ENCODE data around the gene BPIFB2.
"Not testable (repeated sequence)": the region's sequence is repeated elsewhere in the genome, so short reads cannot be mapped to it uniquely, and the experiment has no call there.

BPIFB2 gene, protein sequence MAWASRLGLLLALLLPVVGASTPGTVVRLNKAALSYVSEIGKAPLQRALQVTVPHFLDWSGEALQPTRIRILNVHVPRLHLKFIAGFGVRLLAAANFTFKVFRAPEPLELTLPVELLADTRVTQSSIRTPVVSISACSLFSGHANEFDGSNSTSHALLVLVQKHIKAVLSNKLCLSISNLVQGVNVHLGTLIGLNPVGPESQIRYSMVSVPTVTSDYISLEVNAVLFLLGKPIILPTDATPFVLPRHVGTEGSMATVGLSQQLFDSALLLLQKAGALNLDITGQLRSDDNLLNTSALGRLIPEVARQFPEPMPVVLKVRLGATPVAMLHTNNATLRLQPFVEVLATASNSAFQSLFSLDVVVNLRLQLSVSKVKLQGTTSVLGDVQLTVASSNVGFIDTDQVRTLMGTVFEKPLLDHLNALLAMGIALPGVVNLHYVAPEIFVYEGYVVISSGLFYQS

DNA sequence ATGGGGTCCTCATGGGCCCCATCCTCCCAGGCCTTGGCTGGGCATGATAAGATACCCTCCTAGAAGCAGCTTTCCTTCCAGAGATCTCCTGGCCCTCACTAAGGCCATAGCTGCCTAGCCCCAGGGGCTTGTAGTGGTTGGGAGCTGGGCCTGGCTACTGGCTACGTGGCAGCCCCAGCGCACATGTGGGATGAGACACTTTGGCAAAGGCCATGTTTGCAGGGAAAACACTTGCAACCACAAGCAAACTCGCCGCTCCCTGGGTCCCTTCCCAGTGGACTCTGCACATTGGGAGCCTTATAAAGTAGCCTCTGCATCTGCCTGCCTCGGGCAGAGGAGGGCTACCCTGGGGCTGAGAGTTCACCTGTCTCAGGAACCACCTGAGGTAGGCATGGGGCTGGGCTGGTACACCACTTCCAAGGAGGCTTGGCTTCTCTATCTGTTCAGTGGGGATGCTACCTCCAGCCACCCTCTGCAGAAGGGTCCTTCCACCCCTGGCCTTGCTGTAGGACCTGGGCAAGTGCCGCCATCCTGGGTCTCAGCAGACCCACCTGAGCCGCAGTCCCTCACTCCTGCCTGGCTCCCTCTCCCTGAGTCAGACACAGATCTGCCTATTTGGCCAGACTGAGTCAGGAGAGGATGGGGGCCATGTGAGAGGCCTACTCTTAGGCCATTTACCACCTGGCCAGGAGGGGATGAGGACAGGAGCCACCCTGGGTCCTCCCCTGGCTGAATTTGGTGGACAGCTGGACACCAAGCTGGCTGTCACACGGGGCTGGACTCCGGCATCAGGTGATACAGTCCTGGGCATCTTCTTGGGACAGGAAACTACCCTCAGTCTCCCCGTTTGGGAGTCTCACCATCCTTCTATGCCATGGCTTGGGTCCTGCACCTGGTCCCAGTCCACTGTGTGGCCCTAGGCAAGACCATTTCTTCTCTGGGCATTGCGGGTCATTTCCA, at the start of gene BPIFB2:
BPIFB2 (plus strand) TSS at position 329 of the 960 bp plus-strand sequence. CDS start 871 bp downstream, outside the sequence.
- no peak for DNase-seq (ENCODE audit: low read depth)

DNA sequence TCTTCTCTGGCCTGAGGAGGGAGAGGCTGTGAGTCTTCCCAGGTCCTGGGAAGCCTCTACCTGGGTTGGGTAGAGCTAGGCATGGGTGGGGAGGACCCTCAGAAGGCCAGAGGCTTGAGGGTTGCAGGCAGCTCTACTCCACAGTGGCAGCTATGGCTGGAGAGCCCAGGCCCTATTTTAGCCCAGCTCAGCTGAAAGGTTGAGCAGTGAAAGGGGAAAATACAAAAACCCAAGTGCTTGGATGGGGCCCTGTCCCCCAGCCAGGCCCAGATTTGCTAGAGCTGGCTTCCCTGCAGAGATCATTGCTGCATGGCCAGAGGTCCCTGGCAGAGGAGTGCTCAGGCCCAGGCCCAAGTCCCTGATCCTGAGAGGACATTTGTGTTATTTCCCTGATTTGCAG, 48.9 kb upstream of the BPIFB2 start:
- DNase-seq (ENCODE audit: low read depth): no peak

DNA sequence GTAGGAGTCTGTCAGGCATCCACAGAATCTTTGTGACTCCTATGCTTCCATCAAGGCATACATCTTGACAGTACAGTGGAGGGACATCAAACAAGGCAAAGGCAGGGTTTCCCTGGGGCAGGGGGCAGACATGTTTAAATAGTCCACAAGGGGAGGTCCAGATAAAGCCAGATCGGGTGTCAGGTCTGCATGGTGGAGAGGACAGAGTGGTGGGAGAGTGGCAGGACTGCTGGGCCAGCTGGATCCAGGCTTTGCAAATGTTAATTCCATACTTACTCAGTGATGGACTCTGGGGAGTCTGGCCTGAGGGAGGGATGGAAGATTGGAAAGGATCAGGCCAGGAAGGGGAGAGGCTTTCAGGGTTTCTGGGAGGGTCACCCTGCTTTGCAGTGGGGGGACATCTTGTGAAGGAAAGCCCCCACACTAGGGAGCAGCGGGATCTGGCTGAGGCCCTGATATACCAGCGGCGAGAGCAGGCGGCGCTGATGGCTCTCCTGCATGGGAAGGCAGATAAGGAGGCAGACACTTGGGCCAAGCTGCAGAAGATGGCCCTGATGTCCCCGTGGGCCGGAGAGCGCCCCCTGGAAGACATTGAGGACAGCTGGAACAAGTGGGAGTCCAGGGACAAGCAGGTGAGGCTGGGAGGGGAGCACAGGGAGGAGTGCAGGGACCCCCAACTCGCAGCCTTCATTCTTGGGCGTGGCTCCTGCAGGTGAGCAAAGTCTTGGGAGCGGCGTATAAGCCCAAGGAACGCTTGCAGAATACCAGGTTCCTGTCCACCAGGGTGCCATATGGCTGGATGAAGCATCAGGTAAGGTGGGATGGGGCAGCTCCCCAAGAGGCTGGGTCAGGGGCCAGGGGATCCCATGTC, 47.9 kb upstream of the BPIFB2 start:
- DNase-seq (ENCODE audit: low read depth): no peak

DNA sequence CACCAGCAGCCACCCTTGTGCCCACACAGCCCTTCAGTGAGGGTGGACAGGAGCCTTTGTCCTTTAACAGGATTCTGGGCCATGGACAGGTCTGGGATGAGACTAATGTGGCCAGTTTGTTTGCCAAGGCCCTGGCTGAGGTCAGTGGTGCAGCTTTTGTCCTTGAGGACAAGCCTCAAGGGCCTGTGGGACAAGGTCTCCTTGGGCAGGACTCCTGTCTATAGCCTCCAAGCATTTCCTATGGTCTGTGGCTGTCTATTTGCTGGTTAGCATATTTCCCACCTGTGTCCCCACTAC, 47.3 kb upstream of the BPIFB2 start:
- DNase-seq (ENCODE audit: low read depth): no peak

DNA sequence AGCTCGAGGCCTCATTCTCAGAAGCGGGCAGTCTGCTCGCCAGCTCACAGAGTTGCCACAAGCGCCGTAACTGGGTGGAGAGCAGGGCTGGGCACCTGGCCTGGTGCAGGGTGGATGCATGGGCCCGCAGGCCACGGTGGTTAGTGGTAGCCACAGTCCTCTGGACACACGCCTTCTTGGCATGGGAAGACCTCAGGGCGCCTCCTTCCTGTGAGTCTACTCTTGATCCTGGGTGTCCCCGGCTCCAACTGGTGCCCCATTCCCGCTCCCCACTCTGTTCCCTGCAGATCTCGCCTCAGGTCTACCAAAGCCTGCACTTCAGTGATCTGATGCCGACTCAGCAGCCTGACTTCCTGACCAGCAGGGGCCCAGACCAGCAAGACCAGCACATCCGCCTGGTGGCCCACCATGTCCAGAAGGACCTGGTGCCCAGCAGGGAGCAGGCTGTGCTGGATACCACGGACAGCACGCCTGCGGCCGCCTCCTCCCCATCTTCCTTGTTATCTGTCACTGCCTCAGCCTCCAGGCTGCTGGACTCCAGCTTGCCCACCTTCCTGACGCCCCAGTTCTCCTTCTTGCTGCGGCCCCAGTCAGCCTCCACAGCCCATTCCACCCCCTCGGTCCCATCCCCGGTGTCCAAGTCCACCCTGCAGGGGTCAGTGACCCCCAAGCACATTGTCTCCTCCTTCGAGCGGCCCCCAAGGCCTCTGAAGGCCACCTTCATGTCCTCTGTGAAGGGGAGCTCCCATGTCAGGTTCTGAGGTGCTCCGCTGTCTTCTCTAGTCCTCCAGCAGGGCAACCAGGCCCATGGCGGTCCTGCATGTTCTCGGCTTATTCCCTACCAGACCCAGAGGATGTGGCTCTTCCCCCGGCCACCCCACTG, 46.4 kb upstream of the BPIFB2 start:
- no peak for DNase-seq (ENCODE audit: low read depth)

DNA sequence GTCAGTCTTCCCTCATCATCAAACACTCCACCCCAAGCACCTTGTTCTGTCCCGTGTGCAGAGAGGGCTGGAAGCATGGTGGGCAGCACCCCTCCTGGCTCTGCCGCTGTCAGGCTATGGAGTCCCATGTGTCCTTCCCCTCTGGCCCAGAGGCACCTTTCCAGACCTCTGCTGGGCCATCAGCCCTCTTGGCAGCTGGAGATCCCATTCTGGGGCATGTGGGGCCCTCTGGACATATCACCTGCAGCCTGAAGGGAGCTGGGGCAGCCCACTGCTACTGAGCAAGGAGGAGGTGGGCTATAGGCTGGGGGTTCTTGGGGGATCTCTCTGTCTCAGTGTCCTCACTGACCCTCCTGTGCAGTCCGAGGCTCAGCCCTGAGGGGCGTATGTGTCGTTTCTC, 45.5 kb upstream of the BPIFB2 start:
- DNase-seq (ENCODE audit: low read depth): no peak

DNA sequence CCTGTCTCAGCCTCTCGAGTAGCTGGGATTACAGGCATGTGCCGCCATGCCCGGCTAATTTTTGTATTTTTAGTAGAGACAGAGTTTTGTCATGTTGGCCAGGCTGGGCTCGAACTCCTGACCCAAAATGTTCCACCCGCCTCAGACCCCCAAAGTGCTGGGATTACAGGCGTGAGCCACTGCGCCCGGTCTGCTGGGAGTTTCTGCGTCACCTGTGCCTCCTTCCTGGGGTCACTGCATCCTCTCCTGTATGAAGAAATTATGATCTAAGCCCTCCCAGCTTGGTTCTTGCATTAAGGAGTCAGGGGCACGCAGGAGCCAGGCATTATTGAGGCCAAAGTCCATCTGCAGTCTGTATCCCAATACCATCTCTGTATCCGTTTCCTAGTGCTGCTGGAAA, 44.9 kb upstream of the BPIFB2 start:
- DNase-seq (ENCODE audit: low read depth): not testable (repeated sequence)

DNA sequence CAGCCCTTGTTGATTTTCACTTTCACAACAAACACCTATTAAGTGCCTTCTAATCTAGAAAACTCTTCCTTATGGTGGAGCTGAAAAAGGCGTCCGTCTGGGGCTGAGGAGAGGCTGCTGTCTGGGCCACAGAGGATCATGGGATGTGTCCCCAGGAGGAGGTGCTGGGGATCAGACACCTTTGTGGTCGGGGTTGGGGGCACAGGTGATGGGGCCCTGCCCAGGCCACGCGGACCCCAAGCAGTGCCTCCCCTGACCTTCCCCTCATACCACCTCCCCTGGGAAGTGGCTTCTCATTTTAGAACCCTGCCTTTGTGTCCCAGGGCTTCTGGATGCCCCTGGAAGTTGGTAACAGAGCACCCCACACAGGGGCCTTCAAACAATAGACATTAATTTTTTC, 44.3 kb upstream of the BPIFB2 start:
- DNase-seq (ENCODE audit: low read depth): no peak

DNA sequence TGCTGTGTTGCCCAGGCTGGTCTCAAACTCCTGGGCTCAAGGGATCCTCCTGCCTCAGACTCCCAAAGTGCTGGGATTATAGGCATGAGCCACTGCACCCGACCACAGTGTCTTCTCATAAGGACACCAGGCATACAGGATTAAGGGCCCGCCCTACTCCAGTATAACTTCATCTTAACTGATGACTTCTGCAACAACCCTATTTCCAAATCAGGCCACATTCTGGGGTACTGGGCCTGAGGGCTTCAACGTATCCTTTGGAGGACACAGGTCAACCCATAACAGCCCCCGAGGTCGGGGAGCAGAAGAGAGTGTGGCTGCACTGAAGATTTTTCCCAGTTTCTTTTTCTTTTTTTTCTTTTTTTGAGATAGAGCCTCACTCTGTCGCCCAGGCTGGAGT, 42.9 kb upstream of the BPIFB2 start:
- DNase-seq (ENCODE audit: low read depth): no peak

DNA sequence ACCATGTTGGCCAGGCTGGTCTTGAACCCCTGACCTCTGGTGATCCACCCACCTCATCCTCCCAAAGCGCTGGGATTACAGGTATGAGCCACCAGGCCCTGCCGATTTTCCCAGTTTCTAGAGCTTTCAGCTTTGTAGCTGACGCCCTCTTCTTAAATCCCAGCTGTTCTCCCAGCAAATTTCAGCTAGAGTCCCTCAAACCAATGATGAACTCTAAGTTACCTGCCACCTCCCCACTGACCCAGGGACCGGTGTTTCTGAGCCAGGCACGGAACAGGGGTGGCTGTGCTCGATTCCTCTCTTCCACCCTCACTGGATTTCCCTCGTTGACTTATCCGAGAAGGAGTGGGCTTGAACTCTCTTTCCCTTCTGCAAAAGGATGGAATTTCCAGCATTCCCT, 42.4 kb upstream of the BPIFB2 start:
- DNase-seq (ENCODE audit: low read depth): no peak

DNA sequence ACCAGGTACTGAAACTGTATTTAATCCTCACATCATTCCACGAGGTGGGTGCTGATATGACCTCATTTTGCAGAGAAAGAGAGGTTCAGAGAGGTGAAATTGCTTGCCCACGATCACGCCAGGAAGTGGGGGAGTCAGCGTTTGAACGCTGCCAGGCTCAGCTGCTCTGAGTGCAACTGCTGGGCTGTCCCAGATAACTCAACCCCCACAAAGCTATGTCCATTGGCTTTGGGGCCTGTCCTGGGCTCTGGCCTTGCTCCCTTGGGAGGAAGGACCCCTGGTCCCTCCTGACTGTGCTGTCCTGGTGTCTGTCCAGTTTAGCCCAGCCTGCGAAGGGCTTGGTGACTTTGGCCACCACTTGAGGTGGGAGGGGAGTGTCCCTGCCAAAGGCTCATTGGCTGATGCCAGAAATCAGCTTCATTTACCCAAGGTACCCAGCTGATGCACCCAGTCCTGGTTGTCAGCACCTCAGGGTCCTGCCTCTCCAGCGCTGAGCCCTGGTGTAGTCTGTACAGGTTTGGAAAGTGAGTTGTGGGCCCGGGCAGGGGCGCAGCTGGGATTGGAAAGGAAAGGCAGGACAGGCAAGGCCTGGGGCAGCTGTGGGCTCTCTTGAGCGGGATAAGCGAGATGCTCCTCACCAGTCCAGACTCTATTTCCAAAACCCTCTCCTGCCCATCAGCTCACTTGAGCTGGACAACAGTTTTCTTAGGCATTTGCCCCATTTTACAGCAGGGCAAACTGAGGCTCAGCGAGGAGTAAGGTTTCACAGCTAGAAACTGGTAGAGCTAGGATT, 41.7 kb upstream of the BPIFB2 start:
- DNase-seq (ENCODE audit: low read depth): no peak

DNA sequence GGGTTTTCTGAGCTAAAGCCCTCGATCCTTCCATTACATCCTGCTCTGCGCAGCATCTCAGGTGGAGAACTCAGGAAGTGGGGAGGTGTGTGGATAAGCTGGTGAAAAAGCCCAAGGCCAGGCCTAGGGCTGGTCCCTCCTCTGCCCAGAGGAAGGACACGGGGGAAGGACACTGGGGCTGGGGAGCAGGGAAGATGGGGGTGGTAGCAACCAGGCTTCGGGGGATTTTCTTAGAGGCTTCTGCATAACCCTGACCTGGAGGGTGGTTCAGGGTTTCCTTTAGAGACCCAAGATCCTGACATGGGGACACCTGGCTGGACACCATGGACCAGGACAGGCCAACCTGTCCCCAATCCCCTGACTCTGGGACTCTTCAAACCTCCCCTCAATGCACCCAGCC, 41.1 kb upstream of the BPIFB2 start:
- DNase-seq (ENCODE audit: low read depth): no peak

DNA sequence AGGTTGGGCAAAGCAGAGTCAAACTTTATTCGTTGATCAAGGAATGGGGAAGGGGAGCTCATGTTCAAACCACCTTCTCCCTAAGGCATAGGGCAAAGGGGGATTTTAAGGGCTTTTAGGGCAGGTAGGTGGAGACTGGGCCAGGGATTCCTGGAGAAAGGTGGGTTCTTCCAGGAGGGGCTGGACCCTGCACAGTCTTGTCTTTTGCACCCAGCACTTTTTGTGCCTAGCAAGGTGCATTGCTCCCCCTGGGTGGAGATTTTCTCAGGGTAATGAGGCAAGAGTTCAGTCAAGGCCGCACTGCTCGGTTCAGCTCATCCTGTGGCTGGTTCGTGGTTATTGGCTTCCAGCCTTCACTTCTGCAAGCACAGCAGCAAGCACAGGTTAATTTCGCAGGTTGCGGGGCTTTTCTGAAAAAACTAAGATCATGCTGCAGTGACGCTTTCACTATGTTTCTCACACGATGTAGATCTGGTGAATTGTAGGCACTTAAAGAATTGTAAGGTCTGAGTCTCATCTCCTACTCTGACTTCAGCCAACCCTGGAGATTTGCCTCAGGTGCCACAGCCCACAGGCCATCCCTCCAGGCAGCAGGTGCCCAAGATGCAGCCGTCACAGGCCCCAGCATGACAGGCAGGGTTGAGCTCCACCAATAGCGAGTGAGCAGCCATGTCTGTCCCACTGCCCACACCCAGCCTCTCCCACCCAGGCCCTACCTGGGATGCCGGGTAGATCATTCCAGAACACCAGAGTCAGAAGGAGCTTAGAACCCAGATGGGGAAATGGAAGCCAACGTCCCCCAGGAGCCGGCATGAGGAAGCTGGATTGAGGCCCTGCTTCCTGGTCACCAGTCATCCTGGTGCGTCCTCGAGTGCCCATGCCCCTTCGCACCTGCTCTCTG, 40.4 kb upstream of the BPIFB2 start:
- no peak for DNase-seq (ENCODE audit: low read depth)

DNA sequence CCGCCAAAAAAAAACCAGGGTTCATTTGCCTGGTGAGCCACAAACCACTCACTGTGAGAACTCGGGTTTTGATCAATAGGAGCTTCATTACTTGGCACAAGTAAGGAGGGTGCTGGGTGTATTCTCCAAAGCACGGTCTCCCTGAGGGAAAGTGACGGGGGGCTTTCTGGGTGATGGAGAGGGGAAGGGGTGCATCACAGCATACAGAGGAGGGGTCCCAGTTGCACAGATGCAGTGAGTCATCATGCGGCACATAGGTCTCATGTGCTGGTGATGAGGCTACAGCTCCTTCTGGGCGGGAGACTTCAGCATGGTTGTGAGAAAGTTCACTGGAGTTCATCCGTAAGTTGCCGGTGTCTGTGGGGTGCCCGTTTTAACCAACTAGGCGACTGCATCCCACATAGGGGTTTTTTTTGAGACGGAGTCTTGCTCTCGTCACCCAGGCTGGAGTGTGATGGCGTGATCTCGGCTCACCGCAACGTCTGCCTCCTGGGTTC, 39.5 kb upstream of the BPIFB2 start:
- DNase-seq (ENCODE audit: low read depth): no peak

DNA sequence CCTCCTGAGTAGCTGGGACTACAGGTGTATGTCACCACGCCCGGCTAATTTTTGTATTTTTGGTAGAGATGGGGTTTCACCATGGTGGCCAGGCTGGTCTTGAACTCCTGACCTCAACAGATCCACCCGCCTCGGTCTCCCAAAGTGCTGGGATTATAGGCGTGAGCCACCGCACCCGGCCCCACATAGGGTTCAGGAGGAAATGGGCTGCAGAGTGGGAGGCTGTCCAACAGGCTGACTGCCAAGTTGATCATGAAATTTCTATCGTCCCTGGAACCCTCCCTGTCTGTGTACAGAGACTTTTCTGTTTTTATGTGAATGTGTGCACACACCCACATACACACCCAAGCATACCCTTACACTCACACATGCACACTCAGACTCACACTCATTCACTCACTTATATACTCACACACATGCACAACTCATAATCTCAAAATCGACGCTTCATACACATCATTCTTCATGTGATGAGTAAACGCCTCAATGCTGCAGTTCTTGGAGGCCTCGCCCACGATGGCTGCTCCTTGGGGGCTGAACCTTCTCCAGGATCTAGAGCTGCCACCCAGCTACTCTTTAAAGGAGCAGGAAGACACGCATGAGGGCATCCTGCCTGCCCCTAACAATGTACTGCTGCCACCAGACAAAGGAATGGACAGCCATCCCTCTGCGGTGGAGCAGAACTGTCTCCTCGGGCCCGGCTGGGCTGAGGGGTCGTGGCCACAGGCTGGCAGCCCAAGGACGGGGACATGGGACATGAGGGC, 38.8 kb upstream of the BPIFB2 start:
- DNase-seq (ENCODE audit: low read depth): no peak

DNA sequence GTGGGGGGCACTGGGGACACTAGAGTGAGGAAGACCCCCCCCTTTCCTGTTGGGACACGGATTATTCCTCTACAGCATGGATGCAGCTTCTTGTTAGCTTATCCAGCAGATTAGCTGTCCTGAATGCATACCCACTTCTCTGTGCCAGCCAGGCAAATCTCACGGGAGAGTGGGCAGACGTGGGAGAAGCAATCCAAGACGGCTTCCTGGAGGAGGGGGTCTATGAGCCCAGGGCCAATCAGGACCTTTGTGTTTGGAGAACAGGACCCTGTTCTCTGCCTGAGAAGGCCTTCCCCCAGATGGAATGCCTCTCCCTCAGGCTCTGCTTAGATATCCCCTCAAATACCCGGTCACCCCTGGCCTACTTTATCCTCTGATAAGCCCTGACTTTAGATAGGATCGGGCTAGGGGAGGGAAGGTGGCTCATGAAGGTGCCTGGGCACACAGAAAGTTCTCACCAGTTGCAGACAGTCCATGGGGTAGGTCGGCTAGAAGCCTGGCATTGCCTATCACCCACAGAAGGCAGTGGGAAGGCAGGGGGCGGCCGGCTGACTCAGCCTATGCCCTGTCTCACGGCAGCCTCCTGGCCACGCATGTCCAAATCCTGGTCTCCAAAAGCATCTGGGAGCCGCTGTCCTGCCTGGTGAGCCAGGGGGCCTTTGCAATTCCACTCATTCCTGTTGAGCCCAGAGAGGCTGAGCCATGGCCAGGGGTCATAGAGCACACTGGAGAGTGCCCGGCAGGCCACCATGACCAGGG, 38.0 kb upstream of the BPIFB2 start:
- DNase-seq (ENCODE audit: low read depth): no peak

DNA sequence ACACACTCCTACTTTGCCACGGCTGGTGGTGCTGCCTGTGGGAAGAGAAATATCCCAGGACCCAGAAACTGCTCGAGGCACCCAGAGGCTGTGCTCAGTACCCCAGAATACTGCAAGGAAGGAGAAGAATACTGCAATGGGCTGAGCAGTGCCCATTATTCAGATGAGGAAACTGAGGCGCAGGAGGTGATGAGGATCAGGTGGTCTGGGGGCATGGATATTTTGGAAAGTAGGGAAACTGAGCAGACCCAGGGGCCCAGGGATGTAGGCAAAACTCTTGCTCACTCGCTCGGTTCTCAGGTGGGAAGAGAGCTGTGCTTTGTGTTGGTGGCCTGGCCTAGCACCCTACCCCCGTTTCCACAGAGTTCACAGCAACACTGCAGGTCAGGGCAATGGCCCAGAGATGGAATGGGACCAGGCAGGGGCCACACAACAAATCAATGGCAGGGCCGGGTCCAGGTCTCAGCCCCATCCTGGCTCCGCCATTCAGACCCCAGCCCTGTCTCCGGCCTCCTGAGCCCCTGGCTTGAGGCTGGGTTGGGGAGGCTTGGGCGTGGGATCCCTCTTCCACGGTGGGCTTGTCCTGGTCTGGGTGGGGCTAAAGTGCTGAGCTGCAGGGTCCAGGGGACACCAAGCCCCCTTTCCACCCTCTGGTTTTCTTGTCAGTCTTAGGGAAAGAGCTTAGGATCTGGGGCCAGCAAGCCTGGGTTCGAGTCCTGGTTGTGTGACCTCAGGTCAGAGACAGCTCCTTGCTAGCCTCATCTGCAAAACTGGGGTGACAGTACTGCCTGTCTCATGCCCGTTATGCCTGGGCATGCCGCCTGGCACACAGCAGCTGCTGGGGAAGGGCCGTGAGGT, 37.2 kb upstream of the BPIFB2 start:
- no peak for DNase-seq (ENCODE audit: low read depth)

Measured in stromal cell of bone marrow (primary cell).